CD8-positive, alpha-beta memory T cell (primary cell): ENCODE measurements around the gene CLRN2. TPM values are rescaled to one million over a fixed set of nuclear protein-coding genes. Genes with fewer than 3 reads are reported as not detected.
"Not testable (repeated sequence)": the region's sequence is repeated elsewhere in the genome, so short reads cannot be mapped to it uniquely, and the experiment has no call there.

Source experiments
- CTCF ChIA-PET: fragments of 350-600 bp; sonication (Branson Sonifier 250); formaldehyde crosslinking; loops from one replicate; lab custom pipeline; 2021; ENCODE audit warnings: antibody characterized with exemption; lab: Charles Lee
- POLR2A ChIA-PET: fragments of 350-600 bp; sonication (Branson Sonifier 250); formaldehyde crosslinking; loops from one replicate; lab custom pipeline; 2021; ENCODE audit warnings: antibody characterized with exemption; lab: Charles Lee
- DNase-seq, 5 donors: peaks; one replicate each; pipeline versions ENCODE4 v3.0.0 to v3.0.0-alpha.2; 2020 to 2022; ENCODE audit warnings: mixed read lengths in 1 of 5
- H3K27ac ChIP-seq: one replicate; pipeline ENCODE4 v1.7.0; 2013; ENCODE audit warnings: low read depth, mild to moderate bottlenecking, low read length, moderate library complexity
- H3K27me3 ChIP-seq: 2 replicates; pipeline ENCODE4 v1.7.0; 2013; ENCODE audit warnings: low read length, mild to moderate bottlenecking; ENCODE audit not compliant: insufficient read depth, poor library complexity, severe bottlenecking
- H3K36me3 ChIP-seq: 2 replicates; pipeline ENCODE4 v1.7.0; 2013; ENCODE audit warnings: mild to moderate bottlenecking, low read length, moderate library complexity; ENCODE audit not compliant: insufficient read depth
- H3K4me1 ChIP-seq: 2 replicates; pipeline ENCODE4 v1.7.0; 2013; ENCODE audit warnings: mild to moderate bottlenecking, low read length, moderate library complexity; ENCODE audit not compliant: insufficient read depth
- H3K4me3 ChIP-seq: 2 replicates; pipeline ENCODE4 v1.7.0; 2013; ENCODE audit warnings: mild to moderate bottlenecking, low read length
- H3K9me3 ChIP-seq: 2 replicates; pipeline ENCODE4 v1.7.0; 2013; ENCODE audit warnings: mild to moderate bottlenecking, low read length
- H3K27ac Mint-ChIP-seq, 8 donors: one replicate each; pipeline ENCODE4 v1.8.0; 2020 to 2021; ENCODE audit warnings: mixed read lengths in 8 of 8, mild to moderate bottlenecking in 6 of 8, inconsistent platforms in 3 of 8, moderate library complexity in 3 of 8
- H3K27me3 Mint-ChIP-seq, 2 donors: one replicate each; pipeline ENCODE4 v1.8.0; 2020 to 2021; ENCODE audit warnings: mixed read lengths in 2 of 2, mild to moderate bottlenecking in 1 of 2, moderate library complexity in 1 of 2
- H3K36me3 Mint-ChIP-seq, 3 donors: one replicate each; pipeline ENCODE4 v1.8.0; 2020 to 2021; ENCODE audit warnings: mixed read lengths in 3 of 3, inconsistent platforms in 1 of 3, mild to moderate bottlenecking in 1 of 3
- H3K4me1 Mint-ChIP-seq, 3 donors: one replicate each; pipeline ENCODE4 v1.8.0; 2020 to 2021; ENCODE audit warnings: mixed read lengths in 3 of 3, inconsistent platforms in 1 of 3, mild to moderate bottlenecking in 1 of 3
- H3K4me3 Mint-ChIP-seq, 7 donors: one replicate each; pipeline ENCODE4 v1.8.0; 2020 to 2021; ENCODE audit warnings: mixed read lengths in 7 of 7, mild to moderate bottlenecking in 6 of 7, moderate library complexity in 4 of 7, inconsistent platforms in 2 of 7
- H3K9me3 Mint-ChIP-seq, 5 donors: one replicate each; pipeline ENCODE4 v1.8.0; 2020 to 2022; ENCODE audit warnings: mixed read lengths in 5 of 5, mild to moderate bottlenecking in 3 of 5, moderate library complexity in 2 of 5, inconsistent platforms in 1 of 5
- polyA plus RNA-seq: library from polyadenylated mRNA; unstranded; fragments of 300-500 nt; fragmentation: Illumina TruSeq; gene quantifications from one replicate; pipeline ENCODE4 v1.2.3, GENCODE V29; 2021
- total RNA-seq, 2 experiments: library from RNA; stranded (reverse); gene quantifications; one replicate each; pipeline ENCODE4 v1.2.3, GENCODE V29; 2021

CLRN2 gene
- total and polyA plus RNA-seq, 3 experiments from 2014 or later = not detected

DNA sequence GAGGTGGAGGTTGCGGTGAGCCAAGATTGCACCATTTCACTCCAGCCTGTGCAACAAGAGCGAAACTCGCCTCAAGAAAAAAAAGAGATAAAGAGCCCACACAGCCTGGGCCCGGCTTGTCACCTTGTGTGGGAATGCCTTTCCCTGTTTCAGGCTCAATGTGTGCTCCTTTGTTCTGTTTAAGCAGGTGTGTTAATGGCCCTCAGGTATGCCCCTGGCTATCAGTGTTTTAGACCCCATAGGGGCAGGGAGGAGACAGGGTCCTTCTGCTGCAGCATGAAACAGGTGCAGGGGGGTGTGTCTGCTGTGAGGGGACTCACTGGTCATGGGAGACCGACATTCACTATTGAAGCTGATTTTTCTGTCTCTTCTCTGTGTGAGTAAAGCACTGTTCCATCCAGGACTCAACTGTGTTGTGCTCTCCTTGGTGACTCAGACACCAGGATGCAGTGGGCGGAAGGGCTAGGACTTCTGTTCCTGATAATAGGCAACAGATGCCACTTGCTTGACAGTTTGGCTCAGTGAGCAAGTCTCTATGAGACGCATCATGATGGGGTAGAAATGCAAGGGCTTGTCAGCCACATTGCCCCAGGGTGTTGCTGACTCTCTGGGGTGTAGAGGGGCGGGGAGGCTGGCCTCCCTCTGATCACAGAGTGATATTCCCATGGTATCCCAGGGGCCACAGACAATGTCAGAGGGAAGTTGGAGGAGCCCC, 46.4 kb downstream of the CLRN2 start:
- Histone ChIP-seq H3K9me3 (no peaks in the 10 kb centered on the region), H3K36me3 (no peaks in the 10 kb centered on the region), H3K27ac (no peak overlapping the region), H3K4me1 (no peaks in the 10 kb centered on the region), H3K27me3 (peaks cover 3% of the 10 kb centered on the region), H3K4me3 (no peak overlapping the region)
- Mint-ChIP-seq H3K27ac (no peak overlapping the region), H3K9me3 (no peaks in the 10 kb centered on the region), H3K27me3 (peaks cover 0 to 5% of the 10 kb centered on the region in 2 donors), H3K36me3 (no peaks in the 10 kb centered on the region), H3K4me3 (no peak overlapping the region), H3K4me1 (no peaks in the 10 kb centered on the region)
- ChIA-PET CTCF (no interaction called here), POLR2A (no interaction called here)
- DNase-seq = no peak

DNA sequence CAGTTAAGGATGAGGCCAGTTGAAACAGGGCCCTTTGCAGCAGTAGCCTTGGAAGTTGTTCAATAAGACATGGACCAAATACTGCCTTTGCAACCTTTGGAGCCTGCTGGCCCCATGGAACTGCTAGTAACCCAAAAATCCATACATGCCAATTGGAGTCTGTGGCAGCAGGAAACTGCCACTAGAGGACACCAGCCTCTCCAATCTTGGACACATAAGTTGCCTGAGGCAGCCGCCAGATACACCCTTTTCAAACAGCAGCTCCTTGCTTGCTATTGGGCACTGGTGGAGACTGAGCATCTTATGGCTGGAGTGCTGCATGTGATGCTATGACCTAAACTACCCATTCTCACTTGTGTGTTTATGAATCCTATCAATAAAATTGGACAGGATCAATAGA, 47.2 kb downstream of the CLRN2 start:
- no peak overlapping the region for H3K27ac Mint-ChIP-seq
- no peak overlapping the region for H3K4me3 Mint-ChIP-seq
- Histone ChIP-seq H3K27me3 (peaks cover 3% of the 10 kb centered on the region), H3K27ac (no peak overlapping the region), H3K9me3 (no peaks in the 10 kb centered on the region), H3K4me1 (no peaks in the 10 kb centered on the region), H3K4me3 (no peak overlapping the region), H3K36me3 (no peaks in the 10 kb centered on the region)
- no peak for DNase-seq
- POLR2A ChIA-PET = no interaction called here
- H3K9me3 Mint-ChIP-seq = no peaks in the 10 kb centered on the region
- no peaks in the 10 kb centered on the region for H3K4me1 Mint-ChIP-seq
- H3K27me3 Mint-ChIP-seq = peaks cover 0 to 7% of the 10 kb centered on the region in 2 donors
- H3K36me3 Mint-ChIP-seq = no peaks in the 10 kb centered on the region
- CTCF ChIA-PET = interaction anchor here (0.6 to 1.1 kb wide), 2 partner anchors 13 to 89 kb away, joined by 3 read pairs; no protein-coding TSS in a partner anchor

DNA sequence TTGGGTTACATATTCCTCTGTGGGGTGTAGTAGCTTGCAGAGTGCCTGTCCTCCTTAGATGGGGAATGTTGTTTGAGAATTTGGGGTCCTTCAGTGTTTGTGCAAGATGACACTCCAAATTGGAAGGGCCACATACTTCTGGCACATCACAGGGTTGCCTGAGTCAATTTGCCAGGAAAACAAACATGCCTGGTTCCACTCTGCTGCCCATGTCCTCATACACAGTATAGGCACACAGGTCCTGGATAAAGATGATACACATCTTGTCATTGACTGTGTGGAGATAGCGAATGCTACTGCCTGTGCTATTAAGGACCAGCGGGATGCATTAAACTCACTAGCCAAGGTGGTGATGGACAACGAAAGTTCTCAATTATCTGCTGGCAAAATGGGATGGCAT, 50.9 kb downstream of the CLRN2 start:
- no peaks in the 10 kb centered on the region for H3K4me1 ChIP-seq
- no peak overlapping the region for H3K27ac Mint-ChIP-seq
- no peaks in the 10 kb centered on the region for H3K36me3 Mint-ChIP-seq
- ChIA-PET CTCF (interaction anchor here (1.4 kb wide), 1 partner anchor 13 kb away, joined by 3 read pairs; no protein-coding TSS in a partner anchor), POLR2A (no interaction called here)
- no peaks in the 10 kb centered on the region for H3K27me3 ChIP-seq
- H3K4me3 ChIP-seq = no peak overlapping the region
- H3K27ac ChIP-seq = no peak overlapping the region
- H3K36me3 ChIP-seq = no peaks in the 10 kb centered on the region
- DNase-seq = no peak
- H3K27me3 Mint-ChIP-seq = peaks cover 0 to 7% of the 10 kb centered on the region in 2 donors
- H3K4me3 Mint-ChIP-seq = no peak overlapping the region
- no peaks in the 10 kb centered on the region for H3K4me1 Mint-ChIP-seq
- no peaks in the 10 kb centered on the region for H3K9me3 Mint-ChIP-seq
- no peaks in the 10 kb centered on the region for H3K9me3 ChIP-seq

DNA sequence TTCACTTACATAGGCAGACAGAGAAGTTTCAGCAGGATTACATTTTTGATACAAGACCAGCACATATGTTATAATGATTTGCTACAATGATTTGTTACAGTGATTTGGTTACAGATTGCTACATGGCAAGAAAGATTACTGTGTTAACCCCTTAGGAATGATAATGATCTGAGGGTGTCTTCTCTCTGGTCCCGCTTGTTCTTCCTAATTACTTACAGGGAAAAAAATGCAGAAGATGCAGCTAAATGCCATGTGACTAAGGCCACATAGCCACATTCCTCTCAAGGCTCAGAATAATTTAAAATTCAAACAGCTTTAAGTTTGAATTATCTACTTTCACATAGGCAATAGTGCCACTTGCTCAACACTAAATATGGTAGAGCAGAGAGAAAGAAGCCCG, 52.3 kb downstream of the CLRN2 start:
- Mint-ChIP-seq H3K36me3 (no peaks in the 10 kb centered on the region), H3K27me3 (peaks cover 0 to 5% of the 10 kb centered on the region in 2 donors), H3K4me3 (no peak overlapping the region), H3K4me1 (no peaks in the 10 kb centered on the region), H3K27ac (no peak overlapping the region), H3K9me3 (no peaks in the 10 kb centered on the region)
- no peaks in the 10 kb centered on the region for H3K27me3 ChIP-seq
- H3K27ac ChIP-seq = no peak overlapping the region
- CTCF ChIA-PET = interaction anchor here (1.4 to 1.8 kb wide), 2 partner anchors 14 to 18 kb away, joined by 3 to 6 read pairs; no protein-coding TSS in a partner anchor
- H3K4me3 ChIP-seq = no peak overlapping the region
- no peaks in the 10 kb centered on the region for H3K9me3 ChIP-seq
- DNase-seq = no peak
- POLR2A ChIA-PET = no interaction called here
- H3K4me1 ChIP-seq = no peaks in the 10 kb centered on the region
- H3K36me3 ChIP-seq = no peaks in the 10 kb centered on the region

DNA sequence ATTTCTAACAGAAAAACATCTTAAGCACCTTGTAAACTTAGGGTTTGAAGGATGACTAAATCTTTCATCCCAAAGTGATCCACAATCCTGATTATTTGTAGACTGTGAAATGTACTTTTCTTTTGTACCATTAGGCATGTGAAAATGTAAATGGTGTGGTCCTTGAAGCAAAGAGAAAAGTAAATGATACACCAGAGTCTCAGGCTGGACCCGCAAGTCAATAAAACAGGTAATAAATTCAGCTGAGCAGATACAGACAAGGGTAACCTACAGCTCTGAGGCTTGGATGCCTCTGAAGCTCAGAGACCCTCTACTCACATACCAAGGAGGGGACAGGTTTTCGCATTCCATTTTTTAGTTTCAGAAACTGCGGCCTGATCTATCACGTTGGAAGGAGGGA, 59.2 kb downstream of the CLRN2 start:
- Mint-ChIP-seq H3K27ac (peak overlapping the region in 3 of 8 donors; percentile 47 to 72 (median 57)), H3K36me3 (peaks cover 0 to 20% (median 0%) of the 10 kb centered on the region in 3 donors), H3K9me3 (peaks cover 0 to 2% (median 0%) of the 10 kb centered on the region in 5 donors), H3K4me1 (peaks cover 18 to 25% (median 19%) of the 10 kb centered on the region in 3 donors), H3K27me3 (peaks cover 0 to 2% of the 10 kb centered on the region in 2 donors), H3K4me3 (peak overlapping the region in 1 of 7 donors; percentile 41)
- no peak for DNase-seq
- ChIA-PET POLR2A (no interaction called here), CTCF (interaction anchor here (1.6 to 2.7 kb wide), 2 partner anchors 25 to 40 kb away, joined by 5 to 8 read pairs; partner anchors contain the start of gene MED28)
- no peaks in the 10 kb centered on the region for H3K36me3 ChIP-seq
- peaks cover 19% of the 10 kb centered on the region for H3K4me1 ChIP-seq
- no peak overlapping the region for H3K27ac ChIP-seq
- H3K9me3 ChIP-seq = no peaks in the 10 kb centered on the region
- H3K27me3 ChIP-seq = no peaks in the 10 kb centered on the region
- no peak overlapping the region for H3K4me3 ChIP-seq

DNA sequence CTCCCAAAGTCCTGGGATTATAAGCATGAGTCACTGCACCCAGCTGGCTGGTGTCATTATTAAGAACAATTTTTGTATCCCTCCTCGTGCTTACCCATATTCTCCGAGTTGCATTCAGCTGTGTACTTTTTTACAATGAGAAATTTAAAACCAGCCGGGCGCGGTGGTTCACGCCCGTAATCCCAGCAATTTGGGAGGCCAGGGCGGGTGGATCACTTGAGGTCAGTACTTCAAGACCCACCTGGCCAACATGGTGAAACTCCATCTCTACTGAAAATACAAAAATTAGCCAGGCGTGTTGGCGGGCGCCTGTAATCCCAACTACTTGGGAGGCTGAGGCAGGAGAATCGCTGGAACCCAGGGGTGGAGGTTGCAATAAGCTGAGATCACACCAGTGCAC, 60.2 kb downstream of the CLRN2 start:
- Mint-ChIP-seq H3K4me1 (peaks cover 22 to 34% (median 25%) of the 10 kb centered on the region in 3 donors), H3K36me3 (peaks cover 0 to 24% (median 0%) of the 10 kb centered on the region in 3 donors), H3K27ac (peak overlapping the region in 1 of 8 donors; percentile 96)
- H3K9me3 Mint-ChIP-seq, H3K4me3 Mint-ChIP-seq, H3K9me3 ChIP-seq, H3K27me3 Mint-ChIP-seq, H3K27ac ChIP-seq, H3K4me3 ChIP-seq, H3K27me3 ChIP-seq, DNase-seq, POLR2A ChIA-PET, H3K36me3 ChIP-seq: not testable (repeated sequence)
- CTCF ChIA-PET = interaction anchor here (1.1 to 2.7 kb wide), 3 partner anchors 26 to 61 kb away, joined by 3 to 8 read pairs (median 5); partner anchors contain the start of gene MED28
- peaks cover 23% of the 10 kb centered on the region for H3K4me1 ChIP-seq

Other genes starting within 250 kb of the CLRN2 start
- 10 to 100 TPM; 50.9 to 54.9 TPM for gene QDPR, start 3.1 kb upstream of the CLRN2 start, total RNA-seq
- 36.1 TPM for gene QDPR, start 3.1 kb upstream of the CLRN2 start, polyA plus RNA-seq
- 10 to 100 TPM; 89.0 to 93.0 TPM for gene LAP3, start 62.0 kb downstream of the CLRN2 start, total RNA-seq
- gene LAP3, start 62.0 kb downstream of the CLRN2 start, polyA plus RNA-seq = 49.6 TPM
- gene MED28, start 99.5 kb downstream of the CLRN2 start, total RNA-seq = 10 to 100 TPM; 49.4 to 51.7 TPM
- gene MED28, start 99.5 kb downstream of the CLRN2 start, polyA plus RNA-seq = 40.4 TPM